Fibroblast of gingiva (primary cell): ENCODE data around the gene KPNA3.
A peak's percentile ranks its signal among the peaks of the same experiment; 100 is the strongest.
"Not testable (repeated sequence)": the region's sequence is repeated elsewhere in the genome, so short reads cannot be mapped to it uniquely, and the experiment has no call there.

ENCODE experiments used
- DNase-seq: peaks from one replicate; pipeline ENCODE4 v3.0.0-alpha.2; 2011; ENCODE audit warnings: low read depth

KPNA3 gene

GRCh38 chr13:49806126-49806536 lies 13.6 kb upstream of the KPNA3 start:
- DNase-seq: no peak

- DNase-seq: not testable (repeated sequence)
Measured at GRCh38 chr13:49803047-49803446, 10.6 kb upstream of the KPNA3 start.

GRCh38 chr13:49802426-49802825 lies 9.9 kb upstream of the KPNA3 start:
- DNase-seq: no peak

GRCh38 chr13:49791711-49792549 lies 552 bp downstream of the KPNA3 start:
- peak; percentile 17 for DNase-seq

- peak; percentile 18 for DNase-seq
Measured at GRCh38 chr13:49791315-49791710, 1.2 kb downstream of the KPNA3 start.

GRCh38 chr13:49789968-49790367 lies 2.5 kb downstream of the KPNA3 start:
- no peak for DNase-seq

- DNase-seq: no peak
Measured at GRCh38 chr13:49786401-49787008, 6.0 kb downstream of the KPNA3 start.

GRCh38 chr13:49784886-49785570 lies 7.5 kb downstream of the KPNA3 start:
- peak; percentile 11 for DNase-seq

GRCh38 chr13:49783865-49784264 lies 8.6 kb downstream of the KPNA3 start:
- DNase-seq: no peak

- no peak for DNase-seq
Measured at GRCh38 chr13:49782784-49783183, 9.7 kb downstream of the KPNA3 start.

- DNase-seq: no peak
Measured at GRCh38 chr13:49781806-49782205, 10.7 kb downstream of the KPNA3 start.

GRCh38 chr13:49779721-49780120 lies 12.8 kb downstream of the KPNA3 start:
- DNase-seq: no peak

GRCh38 chr13:49777746-49778614 lies 14.5 kb downstream of the KPNA3 start:
- DNase-seq: no peak

GRCh38 chr13:49776871-49777270 lies 15.6 kb downstream of the KPNA3 start:
- DNase-seq: no peak

GRCh38 chr13:49774376-49775005 lies 18.0 kb downstream of the KPNA3 start:
- no peak for DNase-seq

- no peak for DNase-seq
Measured at GRCh38 chr13:49772828-49773227, 19.7 kb downstream of the KPNA3 start.

- not testable (repeated sequence) for DNase-seq
Measured at GRCh38 chr13:49761811-49762210, 30.7 kb downstream of the KPNA3 start.

GRCh38 chr13:49760558-49760957 lies 31.9 kb downstream of the KPNA3 start:
- no peak for DNase-seq

- DNase-seq: peak; percentile 2
Measured at GRCh38 chr13:49759503-49759902, 33.0 kb downstream of the KPNA3 start.

- no peak for DNase-seq
Measured at GRCh38 chr13:49756263-49756662, 36.2 kb downstream of the KPNA3 start.

GRCh38 chr13:49754146-49754545 lies 38.3 kb downstream of the KPNA3 start:
- no peak for DNase-seq

- DNase-seq: no peak
Measured at GRCh38 chr13:49749848-49750247, 42.6 kb downstream of the KPNA3 start.
